Measurements from ENCODE around the gene CYTH1. TPM values are rescaled to one million over a fixed set of nuclear protein-coding genes. Genes with fewer than 3 reads are reported as not detected.

The CYTH1 gene
- total RNA-seq, 1 experiment from 2014 or later: 40.3 TPM

- ChIA-PET CTCF (no interaction called here), POLR2A (ENCODE audit: unreplicated experiment) (no interaction called here)
- Histone ChIP-seq H2AFZ (no peak overlapping the region), H3K9me2 (ENCODE audit: insufficient read depth) (no peaks in the 10 kb centered on the region), H3K27ac (no peak overlapping the region), H3F3A (ENCODE audit: insufficient read depth, low read depth) (no peaks in the 10 kb centered on the region), H3K4me2 (no peak overlapping the region), H3K79me2 (ENCODE audit: low read depth) (no peaks in the 10 kb centered on the region), H4K20me1 (ENCODE audit: insufficient read depth) (no peaks in the 10 kb centered on the region), H3K4me1 (replicated peaks; ENCODE audit: insufficient read depth) (no peaks in the 10 kb centered on the region), H3K9me3 (ENCODE audit: insufficient read depth, low read depth) (no peaks in the 10 kb centered on the region), H3K27me3 (ENCODE audit: insufficient read depth, low read depth) (no peaks in the 10 kb centered on the region), H3K4me3 (no peak overlapping the region), H3K36me3 (ENCODE audit: low read depth) (no peaks in the 10 kb centered on the region)
- TF ChIP-seq CTCF (conservative IDR thresholded peaks at IDR 0.05): no peak
- no peak for TF ChIP-seq EZH2 (IDR thresholded peaks at IDR 0.05; ENCODE audit: low read depth)
- DNase-seq: no peak
- intact Hi-C loops (cut with micrococcal nuclease; ENCODE audit: unreplicated experiment): no loop called here
- BruUV-seq (replicated peaks): no TSS peak
Observed at GRCh38 chr17:78624324-78625151, 157.5 kb downstream of the CYTH1 start.

Other genes with a start within 250 kb of the CYTH1 start
- gene DNAH17, start 204.9 kb downstream of the CYTH1 start, total RNA-seq (2021): 0.76 and 1.4 TPM in 2 replicates
- gene USP36, start 58.5 kb upstream of the CYTH1 start, total RNA-seq (2021): 41.4 and 46.2 TPM in 2 replicates
- 3.5 and 3.6 TPM in 2 replicates for gene CEP295NL, start 120.9 kb upstream of the CYTH1 start, total RNA-seq (2021)
- gene TIMP2, start 143.1 kb upstream of the CYTH1 start, total RNA-seq (2021): 90.5 and 114 TPM in 2 replicates
- gene LGALS3BP, start 197.7 kb upstream of the CYTH1 start, total RNA-seq (2021): 507 and 685 TPM in 2 replicates
- 116 and 183 TPM in 2 replicates for gene CANT1, start 227.5 kb upstream of the CYTH1 start, total RNA-seq (2021)
- 3.4 and 3.9 TPM in 2 replicates for gene C1QTNF1, start 241.9 kb upstream of the CYTH1 start, total RNA-seq (2021)